K562 (cell line): Measurements from ENCODE around the gene NPTXR. TPM values are rescaled to one million over a fixed set of nuclear protein-coding genes. Genes with fewer than 3 reads are reported as not detected.

Experiments
- ATAC-seq: fragments of 200-7000 bp; cut with Tn5 transposase; 3 replicates; pipeline ENCODE4 v1.9.1; 2020; ENCODE audit warnings: moderate library complexity
- BruUV-seq: library from RNA; stranded (reverse); fragments of 400-500 nt; replicated peaks from 2 replicates; lab custom pipeline; 2021; lab: Mats Ljungman, UMichigan
- CTCF ChIA-PET: fragments of 300-600 bp; formaldehyde crosslinking; extraction: SDS; loops from one replicate; lab custom pipeline; 2021; ENCODE audit warnings: low intra/inter-chr PET ratio; lab: Yijun Ruan, JAX
- POLR2A ChIA-PET: fragments of 300-600, 350-650 bp; sonication (Branson Sonifier 250); formaldehyde crosslinking; extraction: SDS; loops from one replicate; lab custom pipeline; 2021; ENCODE audit warnings: antibody characterized with exemption, inconsistent platforms; lab: Yijun Ruan, JAX
- DNase-seq, 4 experiments: peaks; one replicate each; pipeline versions ENCODE4 v3.0.0 to v3.0.0-alpha.2; 2011 to 2018; ENCODE audit warnings: low spot score in 3 of 4, mixed read lengths in 3 of 4; ENCODE audit errors: extremely low read depth in 1 of 4
- FAIRE-seq: peaks from 2 replicates; lab custom pipeline; 2011; peaks lifted over from hg19 to GRCh38; lab: Jason Lieb, UNC
- H2AFZ ChIP-seq: 2 replicates; pipeline ENCODE4 v1.6.0; 2011; ENCODE audit warnings: low read depth, low read length, control low read depth, inconsistent platforms
- H3K27ac ChIP-seq: fragments of 200-600 bp; 3 replicates; pipeline ENCODE4 v1.8.0; 2011; ENCODE audit warnings: low read depth, mild to moderate bottlenecking, control low read depth, inconsistent platforms, low read length, moderate library complexity, mixed read lengths; ENCODE audit errors: extremely low read depth
- H3K27me3 ChIP-seq, 2 experiments: fragments of 300-600 bp in 1 of 2; 2 replicates in 1 of 2; 3 replicates in 1 of 2; pipeline versions ENCODE4 v1.6.0 to v1.8.0; 2011; ENCODE audit warnings: inconsistent platforms in 2 of 2, low read length in 2 of 2, mild to moderate bottlenecking in 1 of 2, mixed read lengths in 1 of 2, moderate library complexity in 1 of 2; ENCODE audit not compliant: control insufficient read depth in 2 of 2, insufficient read depth in 2 of 2
- H3K36me3 ChIP-seq: fragments of 300-600 bp; 3 replicates; pipeline ENCODE4 v1.8.0; 2011; ENCODE audit warnings: mild to moderate bottlenecking, low read length, inconsistent platforms; ENCODE audit not compliant: control insufficient read depth, insufficient read depth
- H3K4me1 ChIP-seq, 2 experiments: fragments of 200-600 bp in 1 of 2; replicated peaks in 1 of 2; 2 replicates in 1 of 2; 3 replicates in 1 of 2; pipeline versions ENCODE4 v1.5.1 to v1.8.0; 2011; ENCODE audit warnings: inconsistent platforms in 2 of 2, low read length in 2 of 2, mild to moderate bottlenecking in 1 of 2, mixed read lengths in 1 of 2, moderate library complexity in 1 of 2; ENCODE audit not compliant: control insufficient read depth in 2 of 2, insufficient read depth in 2 of 2
- H3K4me2 ChIP-seq: 2 replicates; pipeline ENCODE4 v1.6.1; 2011; ENCODE audit warnings: low read length, control low read depth, inconsistent platforms, mixed read lengths; ENCODE audit not compliant: insufficient read depth
- H3K4me3 ChIP-seq: fragments of 200-600 bp; sonication (generic), shearing (Covaris generic); 2 replicates; pipeline ENCODE4 v1.5.1; 2016; ENCODE audit warnings: control low read depth, inconsistent platforms
- H3K79me2 ChIP-seq: fragments of 200-600 bp; 3 replicates; pipeline ENCODE4 v1.8.0; 2011; ENCODE audit warnings: low read length, inconsistent platforms; ENCODE audit not compliant: control insufficient read depth, insufficient read depth
- H3K9ac ChIP-seq, 2 experiments: 2 replicates each; pipeline versions ENCODE4 v1.6.0 to v1.6.1; 2011; ENCODE audit warnings: low read depth in 2 of 2, low read length in 2 of 2, control low read depth in 1 of 2, inconsistent platforms in 1 of 2, mild to moderate bottlenecking in 1 of 2, mixed read lengths in 1 of 2; ENCODE audit not compliant: insufficient read depth in 1 of 2
- H3K9me1 ChIP-seq: one replicate; pipeline ENCODE4 v1.6.0; 2011; ENCODE audit warnings: inconsistent platforms, mild to moderate bottlenecking, low read length, moderate library complexity; ENCODE audit not compliant: control insufficient read depth, insufficient read depth
- H3K9me3 ChIP-seq: replicated peaks from 2 replicates; pipeline ENCODE4 v1.5.1; 2011; ENCODE audit warnings: low read depth, low read length, inconsistent platforms; ENCODE audit not compliant: control insufficient read depth, insufficient read depth
- H4K20me1 ChIP-seq: replicated peaks from 2 replicates; pipeline ENCODE4 v1.6.1; 2011; ENCODE audit warnings: low read length, inconsistent platforms, mixed read lengths; ENCODE audit not compliant: control insufficient read depth, insufficient read depth
- CBFA2T3 ChIP-seq: fragments of 450-650 bp; IDR thresholded peaks from 2 replicates; pipeline ENCODE4 v1.6.1; 2017
- DACH1 ChIP-seq: fragments of 450-650 bp; IDR thresholded peaks from 2 replicates; pipeline ENCODE4 v1.6.1; 2018; ENCODE audit not compliant: partially characterized antibody
- E2F6 ChIP-seq, 2 experiments: IDR thresholded peaks; 2 replicates each; pipeline ENCODE4 v1.6.1; 2011; ENCODE audit warnings: borderline replicate concordance in 1 of 2, control low read depth in 1 of 2, low read depth in 1 of 2, low read length in 1 of 2, mild to moderate bottlenecking in 1 of 2, mixed read lengths in 1 of 2, moderate library complexity in 1 of 2; ENCODE audit not compliant: insufficient read depth in 1 of 2, insufficient read length in 1 of 2, poor library complexity in 1 of 2, severe bottlenecking in 1 of 2; ENCODE audit errors: extremely low read depth in 1 of 2
- ELF1 ChIP-seq: fragments of 200-800 bp; sonication (Bioruptor generic); IDR thresholded peaks from 2 replicates; pipeline ENCODE4 v1.6.1; 2016; ENCODE audit warnings: missing genetic modification characterization, missing compliant biosample characterization
- ELF4 ChIP-seq: fragments of 450-650 bp; formaldehyde crosslinking; IDR thresholded peaks from 2 replicates; pipeline ENCODE4 v1.4.0; 2022; ENCODE audit warnings: missing genetic modification characterization
- ETS2 ChIP-seq: IDR thresholded peaks from 2 replicates; pipeline ENCODE4 v1.6.1; 2016; ENCODE audit warnings: borderline replicate concordance, missing genetic modification characterization, mild to moderate bottlenecking, moderate library complexity, missing compliant biosample characterization; ENCODE audit not compliant: poor library complexity, severe bottlenecking
- GATAD2A ChIP-seq: fragments of 450-650 bp; IDR thresholded peaks from 2 replicates; pipeline ENCODE4 v1.6.1; 2017
- KLF13 ChIP-seq: fragments of 450-650 bp; IDR thresholded peaks from 2 replicates; pipeline ENCODE4 v1.6.1; 2016; ENCODE audit warnings: missing genetic modification characterization, low read depth, mild to moderate bottlenecking, missing compliant biosample characterization, moderate library complexity, borderline replicate concordance
- SIN3B ChIP-seq: fragments of 450-650 bp; IDR thresholded peaks from 2 replicates; pipeline ENCODE4 v1.6.1; 2017; ENCODE audit warnings: low read depth, mild to moderate bottlenecking, moderate library complexity
- SMARCC2 ChIP-seq: fragments of 450-650 bp; IDR thresholded peaks from 2 replicates; pipeline ENCODE4 v1.6.1; 2017; ENCODE audit warnings: antibody characterized with exemption, moderate library complexity, mild to moderate bottlenecking, low read depth
- ZFP1 ChIP-seq: fragments of 450-650 bp; formaldehyde crosslinking; IDR thresholded peaks from 2 replicates; pipeline ENCODE4 v1.4.0; 2020; ENCODE audit warnings: mild to moderate bottlenecking, mixed read lengths
- ZFX ChIP-seq: sonication (generic); formaldehyde crosslinking; IDR thresholded peaks from 2 replicates; pipeline ENCODE4 v1.8.0; 2022; ENCODE audit warnings: mild to moderate bottlenecking, missing genetic modification reagents, moderate library complexity
- ZNF764 ChIP-seq: fragments of 250-450 bp; sonication (Bioruptor Pico); IDR thresholded peaks from 2 replicates; pipeline ENCODE4 v1.4.0; 2020; ENCODE audit warnings: low read depth, mild to moderate bottlenecking, moderate library complexity
- WGBS: fragments of 100-300 bp; shearing (Covaris generic); methylation state at CpG from one replicate; pipeline ENCODE4 v1.1.6; 2016; ENCODE audit warnings: low coverage, mixed read lengths; ENCODE audit not compliant: insufficient coverage; ENCODE audit errors: missing lambda C conversion rate; 5-methylcytosine and 5-hydroxymethylcytosine counted together
- in situ Hi-C: fragments of 300-500 bp; cut with MboI; formaldehyde crosslinking; loops from 4 replicates; pipeline ENCODE4 v1.15.0; 2018; ENCODE audit warnings: inconsistent platforms, mixed read lengths
- intact Hi-C: fragments of 100-400 bp; cut with micrococcal nuclease; formaldehyde crosslinking; loops from 2 replicates; pipeline ENCODE4 v1.14.2; 2022
- polyA plus RNA-seq, 8 experiments: library from polyadenylated mRNA; depleted of rRNA in 4 of 8; stranded (reverse) in 5 of 8; unstranded in 3 of 8; fragments of >200 nt; fragmentation: Nextera tagmentation in 2 of 8; fragmentation: Illumina TruSeq in 1 of 8; extraction: Ambion mirVana in 2 of 8; extraction: Trizol in 1 of 8; gene quantifications; 2 replicates each; pipeline versions ENCODE4 v1.2.1 to v1.2.3, GENCODE V29; 2011 to 2014; ENCODE audit warnings: inconsistent platforms in 1 of 8, missing spikeins in 1 of 8
- total RNA-seq, 7 experiments: library from RNA; depleted of rRNA in 6 of 7; stranded (reverse); fragments of >200 nt in 6 of 7; fragmentation: Illumina TruSeq in 2 of 7; extraction: Trizol in 2 of 7; gene quantifications; 2 replicates each; pipeline versions ENCODE4 v1.2.1 to v1.2.3, GENCODE V29; 2011 to 2021; ENCODE audit warnings: low replicate concordance in 1 of 7

NPTXR gene
- total and polyA plus RNA-seq, 9 of the 15 experiments (the other 6 are each of a cell fraction or from before 2014, with no cell fraction given): 0.01 to 3.1 (median 1.1) TPM

- peak in 1 of 4 experiments; percentile 18 for DNase-seq
- BruUV-seq: no TSS peak
- ChIA-PET CTCF (no interaction called here), POLR2A (interaction anchor here (0.8 to 1.3 kb wide), 3 partner anchors 14 to 135 kb away, joined by 3 to 4 read pairs (median 3); no protein-coding TSS in a partner anchor)
- intact Hi-C loops: no loop called here
- no peak for FAIRE-seq
- peaks cover 49 to 56% of the 10 kb centered on the region in 2 experiments for H3K4me1 ChIP-seq
- H3K79me2 ChIP-seq: no peaks in the 10 kb centered on the region; the same call in 2 of the 3 replicates
- TF ChIP-seq DACH1: no peak
- peak; percentile 76 for TF ChIP-seq ZFX (CRISPR knock-in tag)
- TF ChIP-seq SMARCC2: no peak
- TF ChIP-seq E2F6 (IDR thresholded peaks at IDR 0.05; ENCODE audit: borderline replicate concordance in 1 of 2, extremely low read depth in 1 of 2, insufficient read depth in 1 of 2, insufficient read length in 1 of 2, low read depth in 1 of 2, low read length in 1 of 2, poor library complexity in 1 of 2, severe bottlenecking in 1 of 2): peak; percentile 43 to 44
- no peak for TF ChIP-seq ELF4 (CRISPR knock-in tag)
- no peak for TF ChIP-seq KLF13 (tag)
- TF ChIP-seq SIN3B: no peak
- TF ChIP-seq GATAD2A: no peak
- TF ChIP-seq ZFP1 (CRISPR knock-in tag): no peak
- TF ChIP-seq ELF1 (tag): no peak
- TF ChIP-seq ZNF764 (CRISPR knock-in tag): no peak
- TF ChIP-seq CBFA2T3: no peak
- no peak for TF ChIP-seq ETS2 (tag)
- H4K20me1 ChIP-seq: no peaks in the 10 kb centered on the region
- no peaks in the 10 kb centered on the region for H3K36me3 ChIP-seq
- H3K4me2 ChIP-seq: peak overlapping the region; percentile 25
- H2AFZ ChIP-seq: peak overlapping the region; percentile 88
- ATAC-seq: no peak
- no peak overlapping the region for H3K4me3 ChIP-seq
- H3K27me3 ChIP-seq: no peaks in the 10 kb centered on the region
- no peaks in the 10 kb centered on the region for H3K9me3 ChIP-seq
- 50% methylated on average over 6 of the region's 14 CpGs for WGBS
- no peaks in the 10 kb centered on the region for H3K9me1 ChIP-seq
- peak overlapping the region; percentile 68; the same call in 2 of the 3 replicates for H3K27ac ChIP-seq
- peak overlapping the region; percentile 41 to 70 for H3K9ac ChIP-seq
- in situ Hi-C loops: no loop called here
Measured at GRCh38 chr22:38783095-38783615, 60.7 kb downstream of the NPTXR start.
